NB4 (cell line): ENCODE measurements around the gene HMGN4.

Experiments used
- DNase-seq: peaks from one replicate; pipeline ENCODE4 v3.0.0; 2010; ENCODE audit warnings: low read depth
- H3K4me3 ChIP-seq: one replicate; pipeline ENCODE4 v1.5.1; 2011; ENCODE audit warnings: mild to moderate bottlenecking, low read depth, low read length, moderate library complexity
- CTCF ChIP-seq: IDR thresholded peaks from one replicate; pipeline ENCODE4 v1.5.1; 2012; ENCODE audit warnings: low read depth, low read length
- MAX ChIP-seq: IDR thresholded peaks from 2 replicates; pipeline ENCODE4 v1.6.1; 2011; ENCODE audit warnings: low read depth, low read length
- MYC ChIP-seq: IDR thresholded peaks from 2 replicates; pipeline ENCODE4 v1.6.1; 2011; ENCODE audit warnings: low read depth, low read length
- POLR2A ChIP-seq: IDR thresholded peaks from 2 replicates; pipeline ENCODE4 v1.6.1; 2011; ENCODE audit warnings: mild to moderate bottlenecking; ENCODE audit not compliant: insufficient read length; ENCODE audit errors: extremely low read depth

The HMGN4 gene

GRCh38 chr6:26530203-26530602 is 8.0 kb upstream of the HMGN4 start:
- no peak for DNase-seq
- no peak overlapping the region for H3K4me3 ChIP-seq
- TF ChIP-seq POLR2A (no peak), MYC (no peak), CTCF (no peak), MAX (no peak)

GRCh38 chr6:26531897-26532296 is 6.3 kb upstream of the HMGN4 start:
- H3K4me3 ChIP-seq, result no peak overlapping the region
- no peak for TF ChIP-seq CTCF
- TF ChIP-seq POLR2A, result no peak
- no peak for TF ChIP-seq MAX
- TF ChIP-seq MYC, result no peak
- DNase-seq, result no peak

GRCh38 chr6:26532699-26533531 is 5.3 kb upstream of the HMGN4 start:
- DNase-seq, result peak; percentile 90
- TF ChIP-seq MYC (peak; percentile 48; the same call in 1 of the 2 replicates), MAX (peak; percentile 59; the same call in 1 of the 2 replicates), POLR2A (no peak), CTCF (no peak)
- H3K4me3 ChIP-seq, result peak overlapping the region; percentile 85

GRCh38 chr6:26533532-26533931 is 4.6 kb upstream of the HMGN4 start:
- H3K4me3 ChIP-seq, result peak overlapping the region; percentile 85
- TF ChIP-seq MAX (no peak), POLR2A (no peak), MYC (no peak), CTCF (no peak)
- no peak for DNase-seq

- DNase-seq, result no peak
- no peak for TF ChIP-seq CTCF
- TF ChIP-seq POLR2A, result no peak
- no peak for TF ChIP-seq MAX
- no peak for TF ChIP-seq MYC
- no peak overlapping the region for H3K4me3 ChIP-seq
Observed at GRCh38 chr6:26534681-26535465, 3.3 kb upstream of the HMGN4 start.
